GM21786 (cell line): ENCODE data around the gene EFCAB11.

Experiments
- ATAC-seq: cut with Tn5 transposase; IDR thresholded peaks from one replicate; pipeline ENCODE4 v1.9.1; 2021; ENCODE audit not compliant: unreplicated experiment

The EFCAB11 gene

GRCh38 chr14:89775151-89775550 lies 179.4 kb downstream of the EFCAB11 start:
- ATAC-seq: no peak

GRCh38 chr14:89773644-89774316 lies 180.8 kb downstream of the EFCAB11 start:
- ATAC-seq: peak; percentile 82

GRCh38 chr14:89773151-89773550 lies 181.4 kb downstream of the EFCAB11 start:
- peak; percentile 32 for ATAC-seq

- ATAC-seq: no peak
These were observed 183.3 kb downstream of the EFCAB11 start for GRCh38 chr14:89771251-89771650.

DNA sequence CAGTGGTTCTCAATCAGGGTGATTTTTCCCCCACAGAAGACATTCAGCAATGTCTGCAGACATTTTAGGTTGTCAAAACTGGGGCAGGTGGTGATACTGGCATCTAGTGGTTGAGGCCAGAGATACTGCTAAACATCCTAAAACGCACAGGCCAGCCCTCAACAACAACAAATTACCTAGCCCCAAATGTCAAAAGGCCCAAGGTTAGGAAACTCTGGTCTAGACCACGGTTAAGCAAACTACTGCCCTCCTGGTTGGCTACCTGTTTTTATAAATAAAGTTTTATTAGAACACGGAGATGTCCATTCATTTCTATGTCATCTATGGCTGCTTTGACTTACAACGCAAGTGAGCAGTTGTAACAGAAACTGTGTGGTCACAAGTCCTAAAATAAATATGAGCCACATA lies 186.7 kb downstream of the EFCAB11 start:
- peak; percentile 77 for ATAC-seq

GRCh38 chr14:89767131-89767530 lies 187.4 kb downstream of the EFCAB11 start:
- ATAC-seq: no peak

- ATAC-seq: no peak
These were observed 189.2 kb downstream of the EFCAB11 start for GRCh38 chr14:89765346-89765745.

GRCh38 chr14:89760086-89760485 lies 194.4 kb downstream of the EFCAB11 start:
- ATAC-seq: no peak

DNA sequence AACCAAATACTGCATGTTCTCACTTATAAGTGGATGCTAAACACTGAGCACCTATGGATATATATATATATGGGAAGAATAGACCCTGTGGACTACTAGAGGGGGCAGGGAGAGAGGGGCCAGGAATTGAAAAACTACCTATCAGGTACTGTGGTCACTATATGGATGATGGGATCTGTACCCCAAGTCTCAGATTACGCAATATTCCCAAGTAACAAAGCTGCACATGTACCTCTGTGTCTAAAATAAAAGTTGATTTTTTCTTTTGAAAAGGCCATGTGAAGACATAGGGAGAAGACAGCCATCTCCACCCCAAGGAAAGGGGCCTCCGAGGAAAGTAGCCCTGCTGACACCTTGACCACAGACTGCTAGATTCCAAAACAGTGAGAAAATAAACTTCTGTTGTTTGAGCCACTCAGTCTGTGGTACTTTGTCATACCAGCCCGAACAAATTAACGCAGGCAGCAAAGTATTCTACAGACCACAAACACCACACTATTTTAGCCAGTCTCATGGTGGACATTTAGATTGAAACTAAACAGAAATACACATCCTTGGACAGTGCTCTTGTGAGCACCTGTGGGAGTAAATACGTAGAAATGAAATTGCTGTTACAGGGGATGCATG lies 197.1 kb downstream of the EFCAB11 start:
- no peak for ATAC-seq

DNA sequence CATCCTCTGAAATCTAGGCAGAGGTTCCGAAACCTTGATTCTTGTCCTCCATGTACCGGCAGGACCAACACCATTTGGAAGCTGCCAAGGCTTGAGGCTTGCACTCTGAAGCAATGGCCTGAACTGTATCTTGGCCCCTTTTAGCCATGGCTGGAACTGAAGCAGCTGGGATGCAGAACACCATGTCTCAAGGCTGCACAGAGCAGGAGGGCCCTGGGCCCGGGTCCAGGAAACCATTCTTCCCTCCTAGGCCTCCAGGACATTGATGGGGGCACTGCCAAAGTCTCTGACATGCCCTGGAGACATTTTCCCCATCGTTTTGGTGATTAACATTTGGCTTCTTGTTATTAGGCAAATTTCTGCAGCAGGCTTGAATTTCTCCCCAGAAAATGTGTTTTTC lies 198.7 kb downstream of the EFCAB11 start:
- no peak for ATAC-seq

DNA sequence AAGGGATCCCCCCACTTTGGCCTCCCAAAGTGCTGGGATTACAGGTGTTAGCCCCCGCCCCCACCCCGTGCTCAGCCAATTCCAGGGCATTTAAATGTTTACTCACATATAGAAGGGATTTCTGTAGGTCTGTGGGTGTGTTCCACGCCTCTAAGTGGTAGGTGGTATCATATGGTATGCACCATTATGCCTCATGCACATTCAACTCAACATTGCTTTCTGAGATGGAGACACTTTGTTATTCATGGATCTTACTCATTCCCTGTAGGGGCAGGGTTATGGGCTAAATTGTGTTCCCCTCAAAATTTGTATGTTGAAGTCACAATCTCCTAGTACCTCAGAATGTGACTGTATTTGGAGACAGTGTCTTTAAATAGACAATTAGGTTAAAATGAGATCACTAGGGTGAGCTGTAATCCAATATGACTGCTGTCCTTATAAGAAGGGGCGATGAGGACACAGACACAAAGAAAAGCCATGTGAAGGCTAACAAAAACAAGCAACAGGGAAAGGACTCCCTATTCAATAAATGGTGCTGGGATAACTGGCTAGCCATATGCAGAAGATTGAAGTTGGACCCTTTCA lies 200.6 kb downstream of the EFCAB11 start:
- ATAC-seq: no peak

DNA sequence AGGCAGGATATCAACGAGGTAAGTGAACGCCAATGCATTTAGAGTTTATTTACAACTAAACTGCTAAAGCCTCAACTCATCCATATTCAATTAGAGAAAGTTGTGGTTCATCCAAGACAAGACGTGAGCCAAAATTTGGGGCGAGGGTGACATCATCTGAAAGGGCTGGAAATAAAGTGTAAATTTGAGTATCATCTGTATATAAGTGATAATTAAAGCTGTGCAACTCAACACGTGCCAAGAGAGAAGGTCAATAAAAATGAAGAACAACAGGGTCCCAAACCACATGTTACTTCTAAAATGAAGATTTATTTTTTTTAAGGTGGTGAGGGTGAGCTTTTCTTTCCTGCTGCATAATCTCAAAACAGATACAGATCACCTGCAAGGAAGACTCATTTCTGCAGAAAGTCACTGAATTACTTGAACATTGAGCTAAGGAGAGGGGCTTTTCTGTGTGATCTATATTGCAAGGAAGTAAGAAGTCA lies 203.6 kb downstream of the EFCAB11 start:
- no peak for ATAC-seq

DNA sequence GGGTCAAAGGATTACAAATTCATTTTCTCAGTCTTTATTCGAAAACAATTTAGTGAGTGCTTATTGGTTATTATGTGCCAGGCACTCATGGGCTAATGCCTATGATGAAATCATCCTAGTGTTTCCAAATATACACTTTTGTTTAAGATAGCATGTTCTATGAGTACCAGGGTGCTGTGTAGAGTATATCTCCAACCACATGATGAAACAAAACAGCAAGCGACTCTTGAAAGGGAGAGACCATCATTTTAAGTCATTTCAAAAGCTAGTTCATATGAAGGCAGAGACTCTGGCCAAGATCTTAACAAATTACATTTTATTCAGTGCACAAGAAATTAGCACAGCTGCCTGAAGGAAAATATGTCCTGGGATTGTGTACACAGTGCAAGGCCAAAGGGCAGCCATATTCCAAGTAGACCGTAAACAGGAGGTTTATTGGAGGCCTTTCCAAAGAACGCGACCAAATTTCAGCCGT lies 204.2 kb downstream of the EFCAB11 start:
- ATAC-seq: no peak

DNA sequence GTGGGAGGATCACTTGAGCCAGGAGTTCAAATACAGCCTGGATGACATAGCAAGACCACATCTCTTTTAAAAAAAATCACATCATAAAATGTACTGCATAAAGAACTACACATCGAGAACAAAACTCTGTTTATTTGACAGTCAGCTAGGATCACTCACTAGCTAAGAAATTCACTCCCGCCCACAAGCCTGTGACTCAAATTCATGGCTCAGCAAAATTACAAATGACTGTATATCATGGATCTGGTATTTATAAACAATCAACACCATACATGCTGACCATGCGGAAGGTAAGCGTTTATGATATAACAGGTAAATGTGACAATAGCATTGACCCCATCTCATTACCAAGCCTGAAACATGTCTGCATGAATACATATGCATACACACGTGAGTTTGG lies 206.5 kb downstream of the EFCAB11 start:
- ATAC-seq: no peak

GRCh38 chr14:89747126-89747525 lies 207.4 kb downstream of the EFCAB11 start:
- ATAC-seq: no peak

GRCh38 chr14:89746654-89747053 lies 207.9 kb downstream of the EFCAB11 start:
- no peak for ATAC-seq

GRCh38 chr14:89746135-89746534 lies 208.4 kb downstream of the EFCAB11 start:
- no peak for ATAC-seq
